ENCODE results near the gene SMG6. TPM values are rescaled to one million over a fixed set of nuclear protein-coding genes. Genes with fewer than 3 reads are reported as not detected.

Gene SMG6
- total RNA-seq, 1 donor from 2014 or later: 39.7 TPM

DNA sequence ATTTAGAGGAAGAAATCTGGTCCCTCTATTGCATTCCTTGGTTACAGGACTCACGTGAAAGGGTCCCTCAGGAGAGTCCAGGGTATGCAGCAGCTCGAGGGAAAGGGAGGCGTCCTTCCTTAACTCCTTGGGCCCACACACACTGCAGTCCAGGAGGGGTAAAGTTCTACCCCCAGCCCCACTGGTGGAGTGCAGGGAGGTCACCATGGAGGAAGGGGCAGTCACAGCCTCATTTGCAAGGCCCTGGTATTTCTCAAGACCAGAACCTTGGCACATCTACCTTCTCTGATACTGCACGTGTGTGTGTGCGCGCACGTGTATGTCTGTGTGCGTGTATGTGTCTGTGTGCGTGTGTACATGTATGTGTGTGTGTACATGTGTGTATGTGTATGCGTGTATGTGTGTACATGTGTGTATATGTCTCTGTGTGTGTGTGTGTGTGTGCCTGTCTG is 237.6 kb downstream of the SMG6 start:
- Mint-ChIP-seq H3K4me3 (ENCODE audit: unreplicated experiment) (peak overlapping the region; percentile 65), H3K27me3 (ENCODE audit: low read depth, unreplicated experiment) (no peaks in the 10 kb centered on the region), H3K4me1 (ENCODE audit: low read depth, unreplicated experiment) (peaks cover 65% of the 10 kb centered on the region), H3K36me3 (ENCODE audit: low read depth, unreplicated experiment) (peaks cover 30% of the 10 kb centered on the region), H3K27ac (ENCODE audit: unreplicated experiment) (peak overlapping the region; percentile 84), H3K9me3 (ENCODE audit: unreplicated experiment) (no peaks in the 10 kb centered on the region)
- H3K27ac ChIP-seq (ENCODE audit: low read depth, low read length): peak overlapping the region; percentile 99
- H3K4me3 ChIP-seq (ENCODE audit: insufficient read depth, low read depth, low read length): no peak overlapping the region
- H3K4me1 ChIP-seq (ENCODE audit: insufficient read depth, low read length): peaks cover 92% of the 10 kb centered on the region
- peaks cover 36% of the 10 kb centered on the region for H3K79me2 ChIP-seq (ENCODE audit: insufficient read depth, low read length)
- no peaks in the 10 kb centered on the region for H4K20me1 ChIP-seq (ENCODE audit: insufficient read depth, low read length)
- H3K9me3 ChIP-seq (ENCODE audit: insufficient read depth, low read depth, low read length): no peaks in the 10 kb centered on the region
- H2AFZ ChIP-seq (ENCODE audit: low read depth, low read length): no peak overlapping the region
- H3K4me2 ChIP-seq (ENCODE audit: low read length): peak overlapping the region; percentile 25
- FAIRE-seq: no peak
- no peaks in the 10 kb centered on the region for H3K27me3 ChIP-seq (ENCODE audit: insufficient read depth, low read length)
- no peaks in the 10 kb centered on the region for H3K36me3 ChIP-seq (ENCODE audit: insufficient read depth, low read length)
- TF ChIP-seq EZH2 (IDR thresholded peaks at IDR 0.05; ENCODE audit: insufficient read depth, low read length): no peak
- TF ChIP-seq, protein P1, sequence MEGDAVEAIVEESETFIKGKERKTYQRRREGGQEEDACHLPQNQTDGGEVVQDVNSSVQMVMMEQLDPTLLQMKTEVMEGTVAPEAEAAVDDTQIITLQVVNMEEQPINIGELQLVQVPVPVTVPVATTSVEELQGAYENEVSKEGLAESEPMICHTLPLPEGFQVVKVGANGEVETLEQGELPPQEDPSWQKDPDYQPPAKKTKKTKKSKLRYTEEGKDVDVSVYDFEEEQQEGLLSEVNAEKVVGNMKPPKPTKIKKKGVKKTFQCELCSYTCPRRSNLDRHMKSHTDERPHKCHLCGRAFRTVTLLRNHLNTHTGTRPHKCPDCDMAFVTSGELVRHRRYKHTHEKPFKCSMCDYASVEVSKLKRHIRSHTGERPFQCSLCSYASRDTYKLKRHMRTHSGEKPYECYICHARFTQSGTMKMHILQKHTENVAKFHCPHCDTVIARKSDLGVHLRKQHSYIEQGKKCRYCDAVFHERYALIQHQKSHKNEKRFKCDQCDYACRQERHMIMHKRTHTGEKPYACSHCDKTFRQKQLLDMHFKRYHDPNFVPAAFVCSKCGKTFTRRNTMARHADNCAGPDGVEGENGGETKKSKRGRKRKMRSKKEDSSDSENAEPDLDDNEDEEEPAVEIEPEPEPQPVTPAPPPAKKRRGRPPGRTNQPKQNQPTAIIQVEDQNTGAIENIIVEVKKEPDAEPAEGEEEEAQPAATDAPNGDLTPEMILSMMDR (IDR thresholded peaks at IDR 0.05; ENCODE audit: insufficient read depth, low read depth, low read length): no peak
- H3K9ac ChIP-seq (ENCODE audit: low read length): peak overlapping the region; percentile 93
- DNase-seq (ENCODE audit: low read depth): no peak

DNA sequence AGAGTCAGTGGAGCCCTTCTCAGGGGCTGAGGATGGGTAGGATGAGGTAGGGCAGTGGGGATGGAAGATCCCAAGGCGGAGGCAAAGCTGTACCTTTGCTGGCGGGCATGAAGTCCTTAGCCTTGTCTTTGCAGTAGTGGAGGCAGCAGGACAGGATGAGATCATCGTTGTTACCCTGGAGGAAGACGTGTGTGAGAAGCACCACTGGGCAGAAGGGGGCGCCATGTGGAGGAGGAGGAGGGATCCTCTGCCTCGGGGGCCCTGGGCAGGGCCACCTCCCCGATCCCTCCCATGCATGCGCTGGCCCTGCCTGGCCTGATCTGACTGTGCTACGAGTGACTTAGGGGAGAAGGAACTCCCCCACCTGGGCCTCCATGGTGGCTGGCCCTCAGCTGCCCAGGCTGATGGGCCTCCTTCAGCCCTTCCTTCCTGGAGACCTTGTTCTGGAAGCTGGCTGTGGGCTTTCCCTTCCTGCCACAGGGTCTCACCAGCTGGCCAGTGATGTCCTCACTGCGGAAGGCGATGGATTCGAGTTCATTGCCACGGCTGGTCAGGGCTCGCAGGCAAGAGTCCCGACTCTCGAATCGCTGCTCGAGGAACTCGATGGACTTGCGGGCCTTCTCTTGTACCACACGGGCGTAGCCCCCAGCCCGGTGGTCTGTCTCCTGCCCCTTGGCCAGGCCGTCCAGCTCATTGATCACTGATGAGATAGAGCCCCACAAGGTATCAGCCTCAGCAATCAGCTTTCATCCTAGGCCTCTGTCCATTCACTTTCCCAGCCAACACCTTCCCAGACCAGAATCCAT is 238.4 kb downstream of the SMG6 start:
- TF ChIP-seq, protein P1 (IDR thresholded peaks at IDR 0.05; ENCODE audit: insufficient read depth, low read depth, low read length): peak; percentile 44
- TF ChIP-seq EZH2 (IDR thresholded peaks at IDR 0.05; ENCODE audit: insufficient read depth, low read length): no peak
- Histone ChIP-seq H3K9ac (ENCODE audit: low read length) (peak overlapping the region; percentile 93), H4K20me1 (ENCODE audit: insufficient read depth, low read length) (no peaks in the 10 kb centered on the region), H3K36me3 (ENCODE audit: insufficient read depth, low read length) (peaks cover 2% of the 10 kb centered on the region), H2AFZ (ENCODE audit: low read depth, low read length) (no peak overlapping the region), H3K27me3 (ENCODE audit: insufficient read depth, low read length) (no peaks in the 10 kb centered on the region), H3K9me3 (ENCODE audit: insufficient read depth, low read depth, low read length) (no peaks in the 10 kb centered on the region), H3K4me3 (ENCODE audit: insufficient read depth, low read depth, low read length) (no peak overlapping the region), H3K79me2 (ENCODE audit: insufficient read depth, low read length) (peaks cover 44% of the 10 kb centered on the region), H3K27ac (ENCODE audit: low read depth, low read length) (peak overlapping the region; percentile 99), H3K4me2 (ENCODE audit: low read length) (peak overlapping the region; percentile 4), H3K4me1 (ENCODE audit: insufficient read depth, low read length) (peaks cover 93% of the 10 kb centered on the region)
- FAIRE-seq: peak; percentile 75
- Mint-ChIP-seq H3K27ac (ENCODE audit: unreplicated experiment) (peak overlapping the region; percentile 86), H3K4me3 (ENCODE audit: unreplicated experiment) (peak overlapping the region; percentile 45), H3K9me3 (ENCODE audit: unreplicated experiment) (no peaks in the 10 kb centered on the region), H3K27me3 (ENCODE audit: low read depth, unreplicated experiment) (no peaks in the 10 kb centered on the region), H3K36me3 (ENCODE audit: low read depth, unreplicated experiment) (peaks cover 30% of the 10 kb centered on the region), H3K4me1 (ENCODE audit: low read depth, unreplicated experiment) (peaks cover 72% of the 10 kb centered on the region)
- DNase-seq (ENCODE audit: low read depth): peak; percentile 69

DNA sequence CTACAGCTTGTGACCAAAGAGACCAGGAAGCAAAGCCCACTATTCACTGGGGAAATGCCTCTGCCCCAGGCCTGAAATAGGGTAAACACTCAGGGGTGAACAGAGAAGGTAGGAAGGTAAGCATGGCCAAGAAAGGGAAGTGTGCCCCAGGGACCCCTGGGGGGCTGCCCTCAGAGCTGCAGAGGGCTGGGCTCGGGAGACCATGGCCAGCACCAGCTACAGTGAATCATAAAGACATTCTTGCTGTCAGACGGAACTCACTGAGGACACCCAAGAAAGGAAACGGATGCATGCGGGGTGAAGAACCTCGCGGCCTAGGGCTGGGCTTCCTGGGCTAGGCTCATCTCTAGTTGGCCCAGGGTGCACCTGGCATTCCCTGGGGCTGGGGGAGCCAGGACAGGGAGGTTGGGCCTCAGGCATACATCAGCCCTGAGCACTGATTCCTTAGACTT is 239.0 kb downstream of the SMG6 start:
- H3K9me3 Mint-ChIP-seq (ENCODE audit: unreplicated experiment): peaks cover 2% of the 10 kb centered on the region
- H3K27ac ChIP-seq (ENCODE audit: low read depth, low read length): peak overlapping the region; percentile 99
- DNase-seq (ENCODE audit: low read depth) (no peak), FAIRE-seq (no peak)
- H3K4me3 ChIP-seq (ENCODE audit: insufficient read depth, low read depth, low read length): no peak overlapping the region
- no peak overlapping the region for H3K4me3 Mint-ChIP-seq (ENCODE audit: unreplicated experiment)
- H3K27ac Mint-ChIP-seq (ENCODE audit: unreplicated experiment): peak overlapping the region; percentile 86
- peaks cover 2% of the 10 kb centered on the region for H4K20me1 ChIP-seq (ENCODE audit: insufficient read depth, low read length)
- TF ChIP-seq, protein P1 (IDR thresholded peaks at IDR 0.05; ENCODE audit: insufficient read depth, low read depth, low read length): no peak
- no peak for TF ChIP-seq EZH2 (IDR thresholded peaks at IDR 0.05; ENCODE audit: insufficient read depth, low read length)
- H3K36me3 Mint-ChIP-seq (ENCODE audit: low read depth, unreplicated experiment): peaks cover 30% of the 10 kb centered on the region
- H3K27me3 Mint-ChIP-seq (ENCODE audit: low read depth, unreplicated experiment): no peaks in the 10 kb centered on the region
- no peaks in the 10 kb centered on the region for H3K27me3 ChIP-seq (ENCODE audit: insufficient read depth, low read length)
- H2AFZ ChIP-seq (ENCODE audit: low read depth, low read length): no peak overlapping the region
- no peaks in the 10 kb centered on the region for H3K9me3 ChIP-seq (ENCODE audit: insufficient read depth, low read depth, low read length)
- H3K4me1 Mint-ChIP-seq (ENCODE audit: low read depth, unreplicated experiment): peaks cover 73% of the 10 kb centered on the region
- peaks cover 96% of the 10 kb centered on the region for H3K4me1 ChIP-seq (ENCODE audit: insufficient read depth, low read length)
- H3K4me2 ChIP-seq (ENCODE audit: low read length): peak overlapping the region; percentile 4
- H3K79me2 ChIP-seq (ENCODE audit: insufficient read depth, low read length): peaks cover 47% of the 10 kb centered on the region
- H3K9ac ChIP-seq (ENCODE audit: low read length): peak overlapping the region; percentile 93
- peaks cover 7% of the 10 kb centered on the region for H3K36me3 ChIP-seq (ENCODE audit: insufficient read depth, low read length)

Measured in astrocyte (in vitro differentiated cells and primary cell).